SH-SY5Y (cell line): ENCODE measurements around the gene TAPBP.

ENCODE experiments used
- GATA2 ChIP-seq: IDR thresholded peaks from 2 replicates; pipeline ENCODE4 v1.6.1; 2011; ENCODE audit warnings: mild to moderate bottlenecking, low read depth, low read length
- GATA3 ChIP-seq: IDR thresholded peaks from 2 replicates; pipeline ENCODE4 v1.6.1; 2011; ENCODE audit warnings: low read depth, mild to moderate bottlenecking, low read length, moderate library complexity

GRCh38 chr6:33321227-33321626 is 7.3 kb upstream of the TAPBP start:
- TF ChIP-seq GATA2, result no peak
- TF ChIP-seq GATA3, result no peak
